ENCODE measurements around the gene CASZ1. TPM values are rescaled to one million over a fixed set of nuclear protein-coding genes. Genes with fewer than 3 reads are reported as not detected.

Gene CASZ1
- total RNA-seq, 1 donor from 2014 or later: 63.6 TPM

DNA sequence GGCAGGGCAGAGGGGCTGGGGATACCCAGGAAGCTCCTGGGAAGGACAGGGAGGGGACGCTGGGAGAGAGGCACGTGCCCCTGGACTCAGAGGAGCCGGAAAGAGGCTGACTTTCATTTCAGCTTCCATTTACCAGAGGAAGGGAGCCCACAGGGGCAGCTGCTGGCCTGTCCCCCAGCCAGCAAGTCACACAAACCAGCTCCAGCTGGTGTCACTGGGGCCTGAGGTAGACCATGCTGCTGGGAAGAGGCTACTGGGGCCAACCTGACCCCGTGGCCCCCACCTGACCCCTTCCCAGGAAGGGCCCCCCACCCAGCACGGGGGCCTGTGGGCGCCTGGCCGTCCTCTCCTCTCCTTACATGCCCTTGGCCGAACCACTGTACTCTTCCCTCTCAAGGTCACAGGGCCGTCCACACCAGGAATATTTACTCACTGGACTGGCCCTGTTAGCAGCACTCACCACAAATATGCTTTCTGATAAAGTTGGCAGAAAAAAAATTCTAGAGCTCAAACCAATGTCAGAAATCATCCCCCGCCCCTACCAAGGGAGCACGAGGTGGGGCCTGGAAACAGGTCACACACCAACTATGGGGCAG lies 110.5 kb downstream of the CASZ1 start:
- peak; percentile 53 for ATAC-seq
- Histone ChIP-seq H3K27me3 (no peaks in the 10 kb centered on the region), H3K4me1 (peaks cover 77% of the 10 kb centered on the region), H3K36me3 (no peaks in the 10 kb centered on the region), H3K4me3 (no peak overlapping the region), H3K9me3 (no peaks in the 10 kb centered on the region), H3K27ac (peak overlapping the region; percentile 77)
- TF ChIP-seq, protein P1, sequence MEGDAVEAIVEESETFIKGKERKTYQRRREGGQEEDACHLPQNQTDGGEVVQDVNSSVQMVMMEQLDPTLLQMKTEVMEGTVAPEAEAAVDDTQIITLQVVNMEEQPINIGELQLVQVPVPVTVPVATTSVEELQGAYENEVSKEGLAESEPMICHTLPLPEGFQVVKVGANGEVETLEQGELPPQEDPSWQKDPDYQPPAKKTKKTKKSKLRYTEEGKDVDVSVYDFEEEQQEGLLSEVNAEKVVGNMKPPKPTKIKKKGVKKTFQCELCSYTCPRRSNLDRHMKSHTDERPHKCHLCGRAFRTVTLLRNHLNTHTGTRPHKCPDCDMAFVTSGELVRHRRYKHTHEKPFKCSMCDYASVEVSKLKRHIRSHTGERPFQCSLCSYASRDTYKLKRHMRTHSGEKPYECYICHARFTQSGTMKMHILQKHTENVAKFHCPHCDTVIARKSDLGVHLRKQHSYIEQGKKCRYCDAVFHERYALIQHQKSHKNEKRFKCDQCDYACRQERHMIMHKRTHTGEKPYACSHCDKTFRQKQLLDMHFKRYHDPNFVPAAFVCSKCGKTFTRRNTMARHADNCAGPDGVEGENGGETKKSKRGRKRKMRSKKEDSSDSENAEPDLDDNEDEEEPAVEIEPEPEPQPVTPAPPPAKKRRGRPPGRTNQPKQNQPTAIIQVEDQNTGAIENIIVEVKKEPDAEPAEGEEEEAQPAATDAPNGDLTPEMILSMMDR (IDR thresholded peaks at IDR 0.05): no peak
- DNase-seq: no peak
- intact Hi-C loops (cut with DNase I): no loop called here

DNA sequence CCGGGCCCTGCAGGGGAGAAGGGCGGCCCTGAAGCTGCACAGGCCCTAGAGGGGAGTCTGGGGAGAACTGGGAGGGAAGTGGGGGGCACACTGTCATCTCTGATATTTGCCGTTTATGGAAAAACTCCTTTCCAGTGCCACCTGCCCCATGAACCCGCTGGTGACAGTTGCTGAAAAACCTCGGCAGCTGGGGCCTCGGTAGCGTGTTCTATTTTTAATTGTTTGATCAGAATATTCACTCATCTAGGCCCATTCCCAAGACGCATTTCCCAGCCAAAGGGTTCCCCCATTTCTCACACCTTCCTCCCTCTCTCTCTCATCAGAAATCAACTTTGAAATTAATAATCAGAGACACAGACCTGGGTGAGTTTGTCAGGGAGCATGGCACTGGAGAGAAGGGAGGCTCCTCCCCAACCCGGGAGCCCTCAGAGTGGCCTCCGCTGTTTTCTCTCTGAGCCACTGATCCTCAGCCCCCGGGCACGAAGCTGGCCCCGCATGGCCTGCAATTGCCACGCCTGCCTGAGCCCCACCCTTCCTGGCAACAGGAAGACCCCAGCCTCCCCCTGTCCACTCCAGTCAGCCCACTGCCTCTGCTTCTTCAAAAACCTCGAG lies 111.1 kb downstream of the CASZ1 start:
- no peaks in the 10 kb centered on the region for H3K27me3 ChIP-seq
- no peak for DNase-seq
- no peaks in the 10 kb centered on the region for H3K9me3 ChIP-seq
- H3K4me3 ChIP-seq: no peak overlapping the region
- ATAC-seq: no peak
- intact Hi-C loops (cut with DNase I): no loop called here
- TF ChIP-seq, protein P1 (IDR thresholded peaks at IDR 0.05): no peak
- H3K4me1 ChIP-seq: peaks cover 81% of the 10 kb centered on the region
- H3K36me3 ChIP-seq: no peaks in the 10 kb centered on the region
- peak overlapping the region; percentile 77 for H3K27ac ChIP-seq

DNA sequence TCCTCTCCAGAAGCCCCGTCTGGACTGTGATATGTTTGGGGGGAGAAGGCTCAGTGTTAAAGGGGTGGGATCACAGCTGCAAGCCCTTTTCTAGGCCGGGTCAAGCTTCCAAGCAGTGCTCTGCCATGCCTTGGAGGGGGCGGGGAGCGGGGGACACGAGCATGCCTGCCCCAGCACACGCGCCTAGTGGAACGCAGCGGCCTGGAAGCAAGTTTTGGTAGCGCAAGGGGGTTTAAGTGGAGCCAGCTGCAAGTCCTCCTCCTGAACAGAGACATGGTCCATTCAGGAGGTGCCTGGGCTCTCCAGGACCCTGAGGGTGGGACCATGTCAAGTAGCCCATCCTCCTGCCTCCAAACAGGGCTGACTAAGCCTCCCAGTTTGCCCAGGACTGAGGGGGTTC lies 112.2 kb downstream of the CASZ1 start:
- no peak overlapping the region for H3K27ac ChIP-seq

DNA sequence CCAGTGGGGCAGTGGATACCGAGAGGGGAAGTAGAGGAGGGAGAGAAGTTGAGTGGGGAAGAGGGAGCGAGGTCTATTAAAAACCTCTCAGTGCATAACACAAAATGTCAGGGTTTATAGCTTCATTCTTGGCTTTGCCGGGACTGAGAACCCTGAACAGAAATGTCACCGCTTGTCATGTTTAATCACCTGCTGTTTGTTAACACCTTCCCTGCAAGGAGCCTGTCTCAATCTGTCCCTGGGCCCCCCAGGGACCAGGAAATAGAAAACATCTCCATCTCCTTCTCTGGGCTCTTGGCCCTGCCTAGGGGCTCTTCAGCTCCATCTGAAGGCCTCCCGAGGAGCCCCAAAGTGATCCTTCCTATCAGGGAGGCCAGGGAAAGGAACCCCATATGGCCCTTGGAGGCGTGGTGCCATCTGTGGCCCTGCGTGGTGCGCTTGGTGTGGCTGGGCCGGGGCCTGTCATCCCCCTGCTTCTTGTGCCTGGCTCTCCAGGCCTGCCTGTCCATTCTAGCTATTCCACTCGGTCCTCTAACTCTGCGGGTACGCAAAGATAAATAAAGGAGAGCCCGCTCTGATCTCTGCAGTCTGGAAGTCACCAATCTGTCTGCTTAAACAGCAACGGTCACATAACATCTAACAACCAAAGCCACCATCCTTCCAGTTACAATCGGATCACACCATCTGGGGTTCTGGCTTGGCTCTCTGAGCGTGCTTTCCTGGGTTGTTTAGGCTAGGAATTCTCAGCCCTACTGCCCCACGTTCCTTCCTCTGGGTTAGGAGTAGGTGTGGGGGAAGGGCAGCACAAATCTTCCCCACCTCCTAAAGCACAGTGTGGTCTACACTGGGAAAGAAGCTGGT lies 113.8 kb downstream of the CASZ1 start:
- H3K27ac ChIP-seq: peak overlapping the region; percentile 15
- no peaks in the 10 kb centered on the region for H3K27me3 ChIP-seq
- ATAC-seq: no peak
- no peaks in the 10 kb centered on the region for H3K9me3 ChIP-seq
- intact Hi-C loops (cut with DNase I): no loop called here
- TF ChIP-seq, protein P1 (IDR thresholded peaks at IDR 0.05): no peak
- no peaks in the 10 kb centered on the region for H3K36me3 ChIP-seq
- H3K4me1 ChIP-seq: peaks cover 74% of the 10 kb centered on the region
- no peak overlapping the region for H3K4me3 ChIP-seq
- DNase-seq: no peak

More for the DNA sequence above, 112.2 kb downstream of the CASZ1 start:
- Histone ChIP-seq H3K9me3 (no peaks in the 10 kb centered on the region), H3K36me3 (no peaks in the 10 kb centered on the region), H3K4me3 (no peak overlapping the region), H3K4me1 (peaks cover 81% of the 10 kb centered on the region), H3K27me3 (no peaks in the 10 kb centered on the region)
- no peak for DNase-seq
- ATAC-seq: no peak
- TF ChIP-seq, protein P1 (IDR thresholded peaks at IDR 0.05): no peak
- intact Hi-C loops (cut with DNase I): no loop called here

DNA sequence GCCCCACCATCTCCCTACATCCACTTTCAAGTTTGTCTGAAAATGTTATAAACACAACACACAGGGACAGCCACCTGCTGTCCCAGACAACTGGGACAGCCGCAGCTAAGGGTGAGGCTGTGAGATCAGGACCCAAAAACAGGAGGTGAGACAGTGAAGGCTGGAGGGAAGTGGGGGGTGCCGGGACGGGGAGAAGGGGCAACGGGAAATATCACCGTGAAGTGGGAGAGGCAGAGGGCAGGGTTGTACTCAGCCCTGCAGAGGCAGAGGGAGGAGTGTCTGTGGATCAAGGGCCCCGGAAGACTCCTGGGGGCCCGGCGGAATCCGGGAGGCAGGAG lies 114.4 kb downstream of the CASZ1 start:
- Histone ChIP-seq H3K9me3 (no peaks in the 10 kb centered on the region), H3K27ac (peak overlapping the region; percentile 36), H3K36me3 (no peaks in the 10 kb centered on the region), H3K4me3 (no peak overlapping the region), H3K27me3 (no peaks in the 10 kb centered on the region), H3K4me1 (peaks cover 72% of the 10 kb centered on the region)
- DNase-seq (no peak), ATAC-seq (no peak)
- TF ChIP-seq, protein P1 (IDR thresholded peaks at IDR 0.05): no peak
- intact Hi-C loops (cut with DNase I): no loop called here
